Effector memory CD8-positive, alpha-beta T cell (primary cell): ENCODE measurements around the gene HPCA.
"Not testable (repeated sequence)": the region's sequence is repeated elsewhere in the genome, so short reads cannot be mapped to it uniquely, and the experiment has no call there.

Source experiments
- ATAC-seq: fragments of 150-1000 bp; cut with Tn5 transposase; replicated peaks from 2 replicates; pipeline ENCODE4 v1.10.0; 2021; ENCODE audit warnings: mild to moderate bottlenecking, moderate library complexity
- DNase-seq, 3 experiments: peaks; one replicate each; pipeline ENCODE4 v3.0.0; 2021
- H3K27ac Mint-ChIP-seq, 2 donors: one replicate each; pipeline ENCODE4 v1.8.0; 2022; ENCODE audit warnings: mild to moderate bottlenecking in 2 of 2, mixed read lengths in 2 of 2, moderate library complexity in 2 of 2
- H3K27me3 Mint-ChIP-seq, 2 donors: one replicate each; pipeline ENCODE4 v1.8.0; 2022; ENCODE audit warnings: mixed read lengths in 2 of 2
- H3K36me3 Mint-ChIP-seq: one replicate; pipeline ENCODE4 v1.8.0; 2022; ENCODE audit warnings: mild to moderate bottlenecking, moderate library complexity, mixed read lengths; ENCODE audit not compliant: insufficient read depth
- H3K4me1 Mint-ChIP-seq, 2 donors: one replicate each; pipeline ENCODE4 v1.8.0; 2022; ENCODE audit warnings: low read depth in 2 of 2, mixed read lengths in 2 of 2
- H3K4me3 Mint-ChIP-seq, 2 donors: one replicate each; pipeline ENCODE4 v1.8.0; 2022; ENCODE audit warnings: mild to moderate bottlenecking in 2 of 2, mixed read lengths in 2 of 2, moderate library complexity in 2 of 2
- H3K9me3 Mint-ChIP-seq, 2 donors: one replicate each; pipeline ENCODE4 v1.8.0; 2022; ENCODE audit warnings: mixed read lengths in 2 of 2

Gene HPCA

DNA sequence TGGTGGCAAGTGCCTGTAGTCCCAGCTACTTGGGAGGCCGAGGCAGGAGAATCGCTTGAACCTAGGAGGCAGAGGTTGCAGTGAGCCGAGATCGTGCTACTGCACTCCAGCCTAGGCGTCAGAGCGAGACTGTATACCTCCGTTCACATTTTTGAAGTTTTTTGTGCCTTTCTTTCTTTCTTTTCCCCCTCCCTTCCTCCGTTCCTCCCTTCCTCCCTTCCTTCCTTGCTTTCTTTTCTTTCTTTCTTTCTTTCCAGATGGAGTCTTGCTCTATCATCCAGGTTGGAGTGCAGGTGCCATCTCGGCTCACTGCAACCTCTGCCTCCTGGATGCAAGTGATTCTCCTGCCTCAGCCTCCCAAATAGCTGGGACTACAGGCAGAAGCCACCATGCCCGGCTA is 19.3 kb downstream of the HPCA start:
- ATAC-seq, H3K27ac Mint-ChIP-seq, DNase-seq, H3K4me3 Mint-ChIP-seq, H3K36me3 Mint-ChIP-seq, H3K4me1 Mint-ChIP-seq, H3K9me3 Mint-ChIP-seq: not testable (repeated sequence)
- peaks cover 17 to 27% of the 10 kb centered on the region in 2 donors for H3K27me3 Mint-ChIP-seq

DNA sequence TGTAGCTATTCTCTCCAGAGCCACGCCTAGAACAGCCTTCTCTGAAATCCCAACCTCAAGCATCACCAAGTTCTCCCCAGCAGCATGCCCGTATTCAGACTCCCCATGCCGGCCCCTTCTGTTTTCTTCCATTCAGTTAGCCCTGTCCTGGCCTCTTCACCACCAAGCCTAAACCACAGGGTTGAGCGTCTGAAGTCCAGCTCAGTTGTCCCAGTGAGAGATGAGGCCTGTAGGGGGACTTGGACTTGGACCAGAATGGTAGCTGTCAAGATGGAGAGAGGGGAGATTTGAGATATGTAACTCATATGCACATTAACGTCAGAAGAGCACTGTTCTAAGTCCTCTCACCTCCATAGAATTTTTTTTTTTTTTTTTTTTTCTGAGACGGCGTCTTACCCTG is 20.4 kb downstream of the HPCA start:
- peaks cover 12 to 17% of the 10 kb centered on the region in 2 donors for H3K27me3 Mint-ChIP-seq
- no peaks in the 10 kb centered on the region for H3K9me3 Mint-ChIP-seq
- H3K4me3 Mint-ChIP-seq, result no peak overlapping the region
- H3K27ac Mint-ChIP-seq, result no peak overlapping the region
- H3K4me1 Mint-ChIP-seq, result peaks cover 0 to 4% of the 10 kb centered on the region in 2 donors
- no peak for DNase-seq
- no peaks in the 10 kb centered on the region for H3K36me3 Mint-ChIP-seq
- ATAC-seq, result no peak

DNA sequence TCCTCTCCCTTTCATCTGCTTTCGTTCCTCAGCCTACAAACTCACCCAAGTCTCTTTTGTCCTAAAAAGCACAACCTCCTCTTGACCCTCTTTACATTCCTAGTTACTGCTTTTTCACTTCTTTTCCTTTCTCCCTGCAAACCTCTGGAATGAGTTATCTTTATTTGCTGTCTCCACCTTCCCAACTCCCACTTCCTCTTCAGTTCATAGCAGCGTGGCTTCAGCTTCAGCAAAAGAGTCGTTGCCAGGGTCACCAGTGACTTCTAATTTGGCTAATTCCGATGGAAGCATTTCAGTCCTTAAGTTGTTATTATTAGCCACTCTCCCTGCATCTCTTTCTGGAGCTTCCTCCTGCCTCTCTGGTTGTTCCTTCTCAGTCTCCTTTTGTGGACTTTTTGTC is 21.1 kb downstream of the HPCA start:
- Mint-ChIP-seq H3K27ac (no peak overlapping the region), H3K9me3 (no peaks in the 10 kb centered on the region), H3K27me3 (peaks cover 4 to 9% of the 10 kb centered on the region in 2 donors), H3K4me3 (no peak overlapping the region), H3K4me1 (no peaks in the 10 kb centered on the region), H3K36me3 (no peaks in the 10 kb centered on the region)
- no peak for ATAC-seq
- no peak for DNase-seq

DNA sequence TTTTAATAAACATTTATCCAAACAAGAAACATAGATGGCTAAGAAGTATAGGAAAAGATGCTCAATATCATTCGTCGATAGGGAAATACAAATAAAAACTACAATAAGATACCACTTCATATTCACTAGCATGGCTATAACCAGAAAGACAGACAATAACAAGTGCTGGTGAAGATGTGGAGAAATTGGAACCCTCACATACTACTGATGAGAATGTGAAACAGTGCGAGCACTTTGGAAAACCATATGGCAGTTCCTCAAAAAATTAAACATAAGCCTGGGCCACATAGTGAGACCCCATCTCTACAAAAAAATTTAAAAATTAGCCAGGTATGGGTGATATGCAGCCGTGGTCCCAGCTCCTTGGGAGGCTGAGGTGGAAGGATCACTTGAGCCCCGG is 24.0 kb downstream of the HPCA start:
- Mint-ChIP-seq H3K27ac (no peak overlapping the region), H3K27me3 (peaks cover 0 to 5% of the 10 kb centered on the region in 2 donors), H3K36me3 (no peaks in the 10 kb centered on the region), H3K9me3 (no peaks in the 10 kb centered on the region), H3K4me1 (no peaks in the 10 kb centered on the region), H3K4me3 (no peak overlapping the region)
- no peak for ATAC-seq
- DNase-seq, result no peak

DNA sequence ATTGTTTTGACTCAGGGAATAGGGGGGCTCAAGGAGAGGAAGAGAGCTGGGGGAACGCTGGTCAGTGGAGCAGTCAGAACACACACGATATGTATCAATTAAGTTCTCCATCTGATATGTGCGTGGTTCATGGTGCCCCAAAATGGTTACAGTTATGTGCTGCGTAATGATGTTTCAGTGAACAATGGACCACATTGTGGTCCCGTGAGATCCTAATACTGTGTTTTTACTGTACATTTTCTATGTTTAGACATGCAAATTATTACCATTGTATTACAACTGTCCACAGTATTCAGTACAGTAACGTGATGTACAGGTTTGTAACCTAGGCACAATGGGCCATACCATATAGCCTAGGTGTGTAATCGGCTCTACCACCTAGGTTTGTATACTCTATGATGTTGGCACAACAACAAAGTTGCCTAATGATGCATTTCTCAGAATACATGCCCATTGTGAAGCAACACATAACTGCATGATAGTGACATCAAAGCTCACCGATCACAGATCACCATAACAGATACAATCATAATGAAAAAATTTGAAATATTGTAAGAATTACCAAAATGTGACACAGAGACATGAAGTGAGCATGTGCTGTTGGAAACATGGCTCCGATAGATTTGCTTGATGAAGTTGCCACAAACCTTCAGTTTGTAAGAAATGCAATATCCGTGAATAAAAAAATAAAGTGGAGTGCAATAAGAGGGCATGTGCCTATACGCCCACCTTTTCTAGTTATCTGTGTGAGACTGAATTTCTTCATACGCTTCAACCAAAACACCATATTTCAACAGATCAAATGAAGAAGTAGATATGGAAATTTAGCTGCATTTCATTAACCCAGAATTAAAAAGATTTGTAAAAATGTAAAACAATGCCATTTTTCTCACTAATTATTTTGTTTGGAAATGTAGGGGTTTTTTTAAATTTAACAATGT is 29.7 kb downstream of the HPCA start:
- H3K9me3 Mint-ChIP-seq, result no peaks in the 10 kb centered on the region

DNA sequence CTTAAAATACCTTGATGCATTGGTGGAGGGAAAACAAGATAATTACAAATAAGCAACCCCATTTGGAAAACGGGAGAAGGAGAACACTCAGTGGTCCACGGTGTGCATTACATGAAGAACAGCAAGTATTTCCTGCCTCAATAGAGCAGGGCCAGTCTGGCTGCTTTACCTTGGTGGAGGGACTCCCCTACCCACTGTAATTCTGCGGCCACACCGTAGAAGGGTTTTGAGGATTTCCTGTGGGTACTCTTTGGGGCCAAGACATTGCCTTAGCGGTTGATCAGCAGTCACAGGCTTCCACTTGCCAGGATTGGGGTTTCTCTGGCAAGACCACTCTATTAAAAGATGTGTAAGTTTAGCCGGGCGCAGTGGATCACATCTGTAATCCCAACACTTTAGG is 31.2 kb downstream of the HPCA start:
- no peak for DNase-seq
- Mint-ChIP-seq H3K27ac (no peak overlapping the region), H3K9me3 (no peaks in the 10 kb centered on the region), H3K4me3 (no peak overlapping the region), H3K27me3 (peaks cover 45 to 59% of the 10 kb centered on the region in 2 donors), H3K4me1 (peaks cover 7 to 8% of the 10 kb centered on the region in 2 donors), H3K36me3 (peaks cover 4% of the 10 kb centered on the region)
- ATAC-seq, result peak; percentile 83

More for the DNA sequence above, 29.7 kb downstream of the HPCA start:
- H3K27ac Mint-ChIP-seq, result no peak overlapping the region
- ATAC-seq (no peak), DNase-seq (no peak)
- peaks cover 4% of the 10 kb centered on the region for H3K36me3 Mint-ChIP-seq
- peaks cover 7 to 8% of the 10 kb centered on the region in 2 donors for H3K4me1 Mint-ChIP-seq
- peaks cover 31 to 45% of the 10 kb centered on the region in 2 donors for H3K27me3 Mint-ChIP-seq
- H3K4me3 Mint-ChIP-seq, result no peak overlapping the region

DNA sequence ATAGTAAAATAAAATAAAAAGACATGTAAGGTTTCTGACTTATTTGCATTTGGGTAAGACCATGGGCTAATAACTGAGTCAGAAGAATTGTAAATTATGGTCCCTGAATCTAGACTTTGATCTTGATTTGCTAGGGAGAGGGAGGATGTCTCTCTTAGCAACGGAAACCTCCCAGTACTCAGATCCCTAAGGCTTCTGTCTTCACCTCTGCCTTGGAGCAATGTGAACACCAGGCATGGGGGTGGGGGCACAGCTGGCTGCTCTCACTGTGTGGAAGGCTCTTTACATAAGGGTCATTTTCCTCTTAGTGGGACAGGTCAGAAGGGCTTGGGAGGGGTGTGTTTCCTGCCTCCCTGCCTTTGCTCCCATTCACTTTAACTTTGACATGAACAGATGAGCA is 31.9 kb downstream of the HPCA start:
- no peak overlapping the region for H3K27ac Mint-ChIP-seq
- H3K4me1 Mint-ChIP-seq, result peaks cover 7 to 8% of the 10 kb centered on the region in 2 donors
- peaks cover 4% of the 10 kb centered on the region for H3K36me3 Mint-ChIP-seq
- DNase-seq, result no peak
- H3K4me3 Mint-ChIP-seq, result no peak overlapping the region
- peaks cover 52 to 66% of the 10 kb centered on the region in 2 donors for H3K27me3 Mint-ChIP-seq
- no peak for ATAC-seq
- H3K9me3 Mint-ChIP-seq, result no peaks in the 10 kb centered on the region

DNA sequence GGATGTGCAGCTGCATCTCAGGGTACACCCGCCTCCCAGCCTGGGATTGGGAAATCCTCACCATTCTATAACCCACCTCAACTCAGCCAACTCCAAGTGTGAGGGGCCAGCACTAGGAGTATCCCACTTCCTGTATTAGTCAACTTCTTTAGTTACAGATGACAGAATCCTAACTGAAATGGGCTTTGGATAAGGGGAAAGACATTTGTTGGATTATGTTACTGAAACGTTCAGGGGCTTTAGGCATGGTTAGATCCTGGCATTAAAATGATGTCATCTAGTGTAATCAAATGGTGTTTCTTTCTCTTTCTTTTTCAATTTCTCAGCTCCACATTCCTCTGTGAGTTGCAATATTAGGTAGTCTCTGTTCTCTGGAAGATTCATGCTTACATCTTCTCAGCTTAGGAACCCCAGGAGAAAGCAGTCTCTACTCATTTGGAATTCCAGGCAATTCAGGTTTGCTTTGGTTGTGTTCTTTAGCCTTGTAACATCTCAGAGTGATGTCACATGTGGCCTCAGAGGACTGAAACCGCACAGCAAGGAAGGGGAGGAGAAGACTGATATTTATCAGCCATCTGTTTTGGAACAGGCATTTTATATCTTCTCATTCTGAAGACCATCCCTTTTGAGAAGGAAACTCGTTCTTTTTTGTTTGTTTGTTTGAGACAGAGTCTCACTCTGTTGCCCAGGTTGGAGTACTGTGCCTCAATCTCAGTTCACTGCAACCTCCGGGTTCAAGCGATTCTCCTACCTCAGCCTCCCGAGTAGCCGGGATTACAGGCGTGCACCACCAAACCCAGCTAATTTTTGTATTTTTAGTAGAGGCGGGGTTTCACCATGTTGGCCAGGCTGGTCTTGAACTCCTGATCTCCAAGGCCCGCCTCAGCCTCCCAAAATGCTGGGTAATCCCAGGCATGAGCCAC is 33.8 kb downstream of the HPCA start:
- no peaks in the 10 kb centered on the region for H3K9me3 Mint-ChIP-seq
- H3K27me3 Mint-ChIP-seq, result peaks cover 70 to 83% of the 10 kb centered on the region in 2 donors

DNA sequence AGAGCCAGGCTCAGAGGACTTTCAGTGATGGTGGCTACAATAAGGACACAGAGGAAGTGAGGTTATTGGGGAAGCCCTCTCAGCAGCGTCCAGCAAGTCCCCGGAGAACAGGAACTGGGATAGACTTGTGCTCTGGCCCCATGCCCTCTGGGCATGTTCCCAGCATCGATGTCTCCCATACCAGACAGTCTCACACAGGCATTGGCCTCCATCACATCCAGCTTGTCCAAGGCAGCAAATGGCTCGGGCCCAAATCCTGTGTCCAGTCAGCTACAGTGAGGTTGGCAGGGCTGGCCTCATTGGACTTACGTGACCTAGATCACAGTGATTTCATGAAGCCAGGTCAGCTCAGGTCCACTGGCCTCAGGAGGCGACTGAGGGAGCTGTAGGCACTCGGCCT is 34.5 kb downstream of the HPCA start:
- ATAC-seq (no peak), DNase-seq (no peak)
- H3K4me1 Mint-ChIP-seq, result peaks cover 20% of the 10 kb centered on the region in 2 donors
- peaks cover 8% of the 10 kb centered on the region for H3K36me3 Mint-ChIP-seq
- H3K27me3 Mint-ChIP-seq, result peaks cover 78 to 83% of the 10 kb centered on the region in 2 donors
- H3K27ac Mint-ChIP-seq, result no peak overlapping the region
- H3K4me3 Mint-ChIP-seq, result no peak overlapping the region
- H3K9me3 Mint-ChIP-seq, result no peaks in the 10 kb centered on the region

More for the DNA sequence above, 33.8 kb downstream of the HPCA start:
- no peak for DNase-seq
- H3K4me3 Mint-ChIP-seq, result no peak overlapping the region
- H3K4me1 Mint-ChIP-seq, result peaks cover 12 to 14% of the 10 kb centered on the region in 2 donors
- no peak for ATAC-seq
- peaks cover 4% of the 10 kb centered on the region for H3K36me3 Mint-ChIP-seq
- no peak overlapping the region for H3K27ac Mint-ChIP-seq

DNA sequence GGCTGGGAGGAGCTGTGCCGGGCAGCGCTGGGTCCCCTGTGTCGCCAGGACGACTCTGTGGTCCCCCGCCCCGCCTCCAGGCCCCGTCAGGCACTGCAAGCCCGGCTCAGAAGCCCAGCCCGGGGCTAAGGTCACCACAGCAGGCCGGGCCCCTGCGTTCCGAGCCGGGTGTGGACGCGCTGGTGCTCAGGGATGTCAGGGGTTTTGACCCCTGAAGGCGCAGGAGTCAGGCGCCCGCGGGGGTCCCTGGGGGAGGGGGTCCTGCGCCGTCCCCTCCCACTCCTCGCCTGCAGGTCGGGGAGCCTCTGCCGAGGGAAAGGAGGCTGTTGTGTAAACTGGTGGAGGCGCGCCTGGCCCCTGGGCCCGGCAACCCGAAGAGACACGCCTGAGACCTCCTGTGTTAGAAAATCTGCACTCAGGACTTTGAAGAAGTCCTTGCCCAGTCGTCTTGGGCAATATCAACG is 38.6 kb downstream of the HPCA start:
- ATAC-seq (peak; percentile 53), DNase-seq (no peak)
- Mint-ChIP-seq H3K27ac (no peak overlapping the region), H3K4me3 (peak overlapping the region; percentile 58 to 71), H3K36me3 (peaks cover 9% of the 10 kb centered on the region), H3K27me3 (peaks cover 66 to 79% of the 10 kb centered on the region in 2 donors), H3K4me1 (peaks cover 12 to 13% of the 10 kb centered on the region in 2 donors), H3K9me3 (no peaks in the 10 kb centered on the region)

DNA sequence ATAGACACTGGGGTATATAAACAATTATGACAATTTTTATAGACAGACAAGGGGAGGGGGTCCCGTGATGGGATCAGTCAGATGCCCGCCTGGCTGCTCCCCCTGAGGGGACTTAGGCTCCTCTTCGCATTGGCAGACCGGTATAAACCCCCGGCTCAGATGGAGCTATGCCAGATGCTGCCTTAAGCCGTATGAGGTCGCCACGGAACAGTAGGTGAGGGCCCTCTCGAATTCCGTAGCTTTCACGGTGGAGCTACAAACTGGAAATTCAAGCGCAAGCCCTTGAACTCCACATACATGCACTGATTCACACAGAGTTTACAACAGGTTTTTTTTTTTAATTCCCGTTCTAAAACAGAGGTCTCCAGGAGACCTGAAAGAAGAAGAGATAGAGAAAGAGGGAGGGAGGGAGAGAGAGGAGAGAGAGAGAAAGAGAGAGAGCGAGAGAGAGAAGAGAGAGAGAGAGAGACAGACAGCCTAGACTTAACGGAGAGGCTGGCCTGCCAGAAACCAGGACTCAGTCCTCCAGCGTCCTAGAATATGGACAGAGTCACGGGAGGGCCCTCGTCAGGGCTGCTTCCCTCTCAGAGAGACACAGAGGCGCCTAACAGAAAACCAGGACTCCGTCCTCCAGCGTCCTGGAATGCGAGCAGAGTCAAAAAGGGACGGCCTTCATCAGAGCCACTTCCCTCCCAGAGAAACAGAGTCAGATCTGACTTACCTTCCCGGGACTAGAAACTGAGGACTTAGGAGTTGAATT is 39.3 kb downstream of the HPCA start:
- H3K27ac Mint-ChIP-seq, result no peak overlapping the region
- no peaks in the 10 kb centered on the region for H3K9me3 Mint-ChIP-seq
- H3K27me3 Mint-ChIP-seq, result peaks cover 59 to 72% of the 10 kb centered on the region in 2 donors
- peaks cover 12 to 13% of the 10 kb centered on the region in 2 donors for H3K4me1 Mint-ChIP-seq
- peaks cover 9% of the 10 kb centered on the region for H3K36me3 Mint-ChIP-seq
- no peak for DNase-seq
- peak overlapping the region; percentile 58 to 71 for H3K4me3 Mint-ChIP-seq
- peak; percentile 55 for ATAC-seq

DNA sequence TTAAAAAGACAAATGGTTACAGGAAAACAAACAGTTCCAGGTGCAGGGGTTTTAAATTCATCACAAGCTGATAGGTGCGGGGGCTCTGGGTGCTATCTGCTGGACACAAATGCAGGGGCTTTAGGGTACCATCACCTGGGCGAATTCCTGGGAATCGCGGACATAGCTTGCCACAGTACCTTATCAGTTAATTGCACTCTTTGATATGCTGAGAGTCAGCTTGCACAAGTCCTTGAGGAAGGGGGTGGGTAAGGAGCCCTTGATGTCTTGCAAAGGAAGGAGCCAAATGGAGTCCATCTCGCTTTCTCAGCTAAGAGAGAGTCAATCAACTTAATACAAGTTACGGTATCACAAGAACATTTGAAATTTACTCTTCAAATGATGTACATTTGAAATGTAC is 40.3 kb downstream of the HPCA start:
- H3K4me1 Mint-ChIP-seq, result peaks cover 12 to 13% of the 10 kb centered on the region in 2 donors
- peaks cover 49 to 62% of the 10 kb centered on the region in 2 donors for H3K27me3 Mint-ChIP-seq
- H3K36me3 Mint-ChIP-seq, result peaks cover 9% of the 10 kb centered on the region
- ATAC-seq (no peak), DNase-seq (no peak)
- H3K9me3 Mint-ChIP-seq, result no peaks in the 10 kb centered on the region
- H3K27ac Mint-ChIP-seq, result no peak overlapping the region
- H3K4me3 Mint-ChIP-seq, result no peak overlapping the region

DNA sequence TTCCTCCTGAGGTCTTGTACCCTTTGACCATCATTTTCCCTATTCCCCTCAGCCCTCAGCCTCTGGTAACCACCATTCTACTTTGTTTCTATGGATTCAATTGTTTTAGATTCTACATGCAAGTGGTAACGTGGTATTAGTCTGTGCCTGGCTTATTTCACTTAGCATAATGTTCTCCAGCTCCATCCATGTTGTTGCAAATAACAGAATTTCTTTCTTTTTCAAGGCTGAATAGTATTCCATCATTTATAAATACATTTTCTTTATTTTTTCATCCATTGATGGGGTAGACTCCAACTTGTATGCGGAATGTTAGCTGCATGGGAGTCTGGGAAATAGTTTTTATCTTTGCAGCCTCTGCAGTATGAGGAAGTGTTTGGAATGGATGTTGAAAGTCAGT is 41.1 kb downstream of the HPCA start:
- no peaks in the 10 kb centered on the region for H3K9me3 Mint-ChIP-seq
- H3K27me3 Mint-ChIP-seq, result peaks cover 41 to 54% of the 10 kb centered on the region in 2 donors
- no peak overlapping the region for H3K4me3 Mint-ChIP-seq
- H3K4me1 Mint-ChIP-seq, result peaks cover 12 to 13% of the 10 kb centered on the region in 2 donors
- peaks cover 9% of the 10 kb centered on the region for H3K36me3 Mint-ChIP-seq
- ATAC-seq, result no peak
- H3K27ac Mint-ChIP-seq, result no peak overlapping the region
- DNase-seq, result no peak
